Stimulated activated CD8-positive, alpha-beta memory T cell treated with anti-CD3 and anti-CD28 coated beads, Interleukin-15, amount 100 ng/mL, for 24 hours (primary cell): ENCODE data around the gene EPAS1.
"Not testable (repeated sequence)": the region's sequence is repeated elsewhere in the genome, so short reads cannot be mapped to it uniquely, and the experiment has no call there.

Experiments
- DNase-seq: peaks from one replicate; pipeline ENCODE4 v3.0.0-alpha.2; 2020; ENCODE audit warnings: low read depth

Gene EPAS1

DNA sequence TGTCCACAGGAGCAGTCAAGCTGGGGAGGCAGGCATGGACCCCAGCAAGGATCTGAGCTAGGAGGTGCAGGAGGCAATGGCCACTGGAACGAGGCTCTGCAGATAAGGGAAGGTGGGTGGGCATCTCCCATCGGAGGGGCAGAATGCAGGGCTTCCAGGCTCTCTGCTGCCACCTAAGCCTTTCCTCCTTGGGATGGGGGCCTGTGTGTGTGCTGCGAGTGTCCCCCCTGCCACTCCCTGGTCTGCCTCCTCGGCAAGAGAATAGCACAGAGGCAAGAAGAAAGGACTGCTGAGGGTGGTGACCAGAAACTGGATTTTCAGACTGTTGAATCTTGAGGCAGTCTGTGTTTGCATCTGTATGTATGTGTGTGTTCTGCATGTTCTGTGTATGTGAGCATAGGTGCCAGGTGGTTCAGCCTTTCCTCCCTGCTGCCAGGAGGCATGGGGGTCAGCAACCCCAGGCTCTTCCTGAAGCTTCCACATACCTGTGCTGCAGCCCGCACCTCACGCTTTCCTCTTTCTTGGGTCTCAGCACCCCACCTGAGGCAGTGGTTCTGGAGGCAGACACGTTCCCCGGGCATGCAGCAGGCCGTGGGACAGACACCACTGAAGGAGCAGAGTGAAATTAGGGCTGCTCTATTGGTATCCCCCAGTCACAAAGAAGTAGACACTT, 86.7 kb downstream of the EPAS1 start:
- no peak for DNase-seq

DNA sequence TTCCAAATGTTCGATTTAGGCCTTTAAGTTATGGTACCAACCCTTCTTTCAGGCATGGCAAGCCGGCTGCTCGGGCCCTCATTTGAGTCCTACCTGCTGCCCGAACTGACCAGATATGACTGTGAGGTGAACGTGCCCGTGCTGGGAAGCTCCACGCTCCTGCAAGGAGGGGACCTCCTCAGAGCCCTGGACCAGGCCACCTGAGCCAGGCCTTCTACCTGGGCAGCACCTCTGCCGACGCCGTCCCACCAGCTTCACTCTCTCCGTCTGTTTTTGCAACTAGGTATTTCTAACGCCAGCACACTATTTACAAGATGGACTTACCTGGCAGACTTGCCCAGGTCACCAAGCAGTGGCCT, 87.2 kb downstream of the EPAS1 start:
- DNase-seq, result no peak

DNA sequence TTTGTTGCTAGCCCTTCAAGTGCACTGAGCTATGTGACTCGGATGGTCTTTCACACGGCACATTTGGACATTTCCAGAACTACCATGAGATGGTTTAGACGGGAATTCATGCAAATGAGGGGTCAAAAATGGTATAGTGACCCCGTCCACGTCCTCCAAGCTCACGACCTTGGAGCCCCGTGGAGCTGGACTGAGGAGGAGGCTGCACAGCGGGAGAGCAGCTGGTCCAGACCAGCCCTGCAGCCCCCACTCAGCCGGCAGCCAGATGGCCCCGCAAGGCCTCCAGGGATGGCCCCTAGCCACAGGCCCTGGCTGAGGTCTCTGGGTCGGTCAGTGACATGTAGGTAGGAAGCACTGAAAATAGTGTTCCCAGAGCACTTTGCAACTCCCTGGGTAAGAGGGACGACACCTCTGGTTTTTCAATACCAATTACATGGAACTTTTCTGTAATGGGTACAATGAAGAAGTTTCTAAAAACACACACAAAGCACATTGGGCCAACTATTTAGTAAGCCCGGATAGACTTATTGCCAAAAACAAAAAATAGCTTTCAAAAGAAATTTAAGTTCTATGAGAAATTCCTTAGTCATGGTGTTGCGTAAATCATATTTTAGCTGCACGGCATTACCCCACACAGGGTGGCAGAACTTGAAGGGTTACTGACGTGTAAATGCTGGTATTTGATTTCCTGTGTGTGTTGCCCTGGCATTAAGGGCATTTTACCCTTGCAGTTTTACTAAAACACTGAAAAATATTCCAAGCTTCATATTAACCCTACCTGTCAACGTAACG, 88.8 kb downstream of the EPAS1 start:
- no peak for DNase-seq

GRCh38 chr2:46386763-46387162, 89.6 kb downstream of the EPAS1 start:
- no peak for DNase-seq

DNA sequence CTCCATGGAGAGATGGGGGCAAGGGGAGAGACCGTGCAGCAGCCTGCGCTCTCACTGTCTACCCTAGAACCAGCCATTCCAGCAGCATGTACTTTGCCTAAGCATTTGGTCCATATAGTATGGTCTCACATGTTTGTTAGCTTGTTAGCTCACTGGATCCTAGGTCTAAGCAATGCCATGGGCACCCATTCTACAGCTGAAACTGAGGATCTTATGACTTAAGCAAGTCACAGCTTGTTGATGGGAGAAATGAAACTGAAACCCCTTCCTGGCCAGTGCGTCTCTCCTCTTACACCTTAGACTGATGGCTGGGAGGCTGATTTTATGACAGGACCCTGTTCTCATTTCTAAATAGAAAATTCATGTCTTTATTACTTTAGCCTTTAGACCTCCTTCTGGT, 90.1 kb downstream of the EPAS1 start:
- no peak for DNase-seq

DNA sequence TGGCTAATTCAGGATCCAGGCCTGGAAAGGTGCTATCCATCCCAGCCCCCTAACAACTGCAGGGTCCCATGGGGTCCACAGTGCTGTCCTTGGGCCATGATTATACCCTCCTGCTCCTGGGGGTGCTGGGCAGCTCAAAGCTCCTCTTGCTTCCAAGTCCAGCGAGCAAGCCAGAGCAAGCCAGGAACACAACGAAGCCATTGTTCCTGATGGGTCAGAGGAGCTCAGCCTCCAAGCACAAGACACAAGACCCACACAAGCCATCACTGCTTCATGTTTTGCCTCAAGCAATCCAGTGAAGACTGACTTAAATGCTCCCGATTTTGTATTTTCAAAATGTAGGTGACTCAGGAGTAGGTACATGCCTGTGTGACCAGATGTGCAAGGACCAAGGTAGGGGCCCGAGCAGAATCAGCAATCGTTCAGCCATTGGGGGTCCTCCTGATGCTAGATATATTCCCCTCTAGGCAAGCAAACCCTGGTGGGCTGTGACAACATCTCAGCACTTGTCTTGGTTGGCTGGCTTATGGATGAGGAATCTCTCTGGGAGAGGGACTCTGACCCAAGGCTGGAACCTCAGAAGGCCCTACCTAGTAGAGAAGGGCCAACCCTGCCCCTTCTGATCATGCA, 90.8 kb downstream of the EPAS1 start:
- DNase-seq, result no peak

DNA sequence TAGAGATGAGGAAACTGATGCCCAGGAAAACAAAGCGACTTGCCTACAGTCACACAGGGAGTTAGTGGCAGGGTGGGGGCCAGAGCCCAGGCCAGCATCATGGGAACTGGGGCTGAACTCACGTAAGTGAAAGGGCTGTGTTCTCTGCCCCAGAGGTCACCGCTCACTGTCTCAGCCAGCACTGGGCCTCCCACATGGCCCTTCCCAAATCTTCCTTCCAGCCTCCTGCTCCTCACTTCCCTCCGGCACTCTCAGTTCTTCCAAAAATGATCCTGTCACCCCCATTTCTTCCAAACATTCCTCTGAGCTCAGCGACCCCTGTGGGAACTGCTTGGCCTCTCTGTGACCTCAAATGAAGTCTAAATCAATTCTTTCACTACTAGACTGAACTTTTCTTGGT, 91.7 kb downstream of the EPAS1 start:
- no peak for DNase-seq

DNA sequence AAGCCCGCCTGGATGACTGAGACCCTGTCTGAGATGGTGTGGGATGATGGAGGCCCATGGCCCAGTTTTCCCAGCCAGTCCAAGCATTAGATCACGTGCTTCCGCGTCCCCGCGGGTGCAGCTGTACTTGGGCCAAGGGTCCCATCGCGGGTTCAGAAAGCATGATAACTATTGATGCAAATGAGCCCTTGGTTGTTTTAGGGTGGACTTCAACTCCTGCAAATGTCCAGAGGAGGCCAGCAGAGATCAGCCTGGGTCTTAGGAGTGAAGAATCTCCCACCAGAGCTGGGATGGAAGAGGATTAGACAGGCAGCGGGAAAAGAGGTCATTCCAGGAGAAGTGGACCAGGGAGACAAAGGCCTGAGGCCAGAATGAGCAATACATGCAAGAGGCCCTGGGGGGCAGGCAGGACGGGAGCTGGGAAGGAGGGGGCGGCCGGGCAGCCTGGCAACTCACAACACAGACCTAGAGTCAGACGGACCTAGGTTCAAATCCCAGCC, 92.3 kb downstream of the EPAS1 start:
- no peak for DNase-seq

DNA sequence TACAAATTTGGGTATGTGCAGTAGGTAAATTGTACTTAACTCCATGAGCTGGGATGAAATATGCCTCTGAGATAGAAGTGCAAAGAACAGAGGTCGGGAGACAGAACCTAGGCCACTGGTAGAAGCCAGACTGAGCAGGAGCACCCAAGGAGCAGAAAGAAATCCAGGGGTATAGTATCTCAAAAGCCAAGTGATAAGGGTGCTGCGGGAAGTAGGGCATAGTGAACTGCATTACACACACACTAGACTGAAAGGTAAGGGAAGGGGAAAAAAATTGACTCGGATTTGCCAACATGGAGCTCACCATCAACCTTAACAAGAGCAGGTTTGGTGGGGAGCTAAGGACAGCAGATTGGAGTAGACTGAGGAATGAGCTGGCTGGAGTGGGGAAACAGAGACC, 92.8 kb downstream of the EPAS1 start:
- DNase-seq, result no peak

GRCh38 chr2:46390901-46391395, 93.7 kb downstream of the EPAS1 start:
- no peak for DNase-seq

GRCh38 chr2:46392561-46393346, 95.5 kb downstream of the EPAS1 start:
- DNase-seq, result no peak

- no peak for DNase-seq
Observed at GRCh38 chr2:46393347-46393820, 96.2 kb downstream of the EPAS1 start.

DNA sequence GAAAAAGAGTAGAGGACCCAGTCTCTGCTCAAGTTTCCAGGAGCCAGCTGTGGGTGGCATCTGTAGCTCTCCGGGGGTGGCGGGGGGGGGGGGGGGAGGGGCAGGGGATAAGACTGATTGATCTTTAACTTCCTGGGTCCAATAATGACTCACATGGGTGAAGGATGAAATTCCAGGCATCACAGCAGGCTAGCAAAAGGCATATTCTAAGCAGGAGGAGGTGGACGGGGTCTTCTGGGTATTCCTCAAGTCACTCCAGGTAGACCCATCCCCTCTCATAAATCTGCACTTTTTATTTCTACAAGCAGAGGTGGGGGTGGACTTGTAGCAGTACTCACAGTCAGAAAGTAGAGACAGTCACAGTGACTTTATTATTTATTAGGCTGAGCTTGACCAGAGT, 96.7 kb downstream of the EPAS1 start:
- DNase-seq, result no peak

- no peak for DNase-seq
Observed at GRCh38 chr2:46394649-46395510, 97.7 kb downstream of the EPAS1 start.

DNA sequence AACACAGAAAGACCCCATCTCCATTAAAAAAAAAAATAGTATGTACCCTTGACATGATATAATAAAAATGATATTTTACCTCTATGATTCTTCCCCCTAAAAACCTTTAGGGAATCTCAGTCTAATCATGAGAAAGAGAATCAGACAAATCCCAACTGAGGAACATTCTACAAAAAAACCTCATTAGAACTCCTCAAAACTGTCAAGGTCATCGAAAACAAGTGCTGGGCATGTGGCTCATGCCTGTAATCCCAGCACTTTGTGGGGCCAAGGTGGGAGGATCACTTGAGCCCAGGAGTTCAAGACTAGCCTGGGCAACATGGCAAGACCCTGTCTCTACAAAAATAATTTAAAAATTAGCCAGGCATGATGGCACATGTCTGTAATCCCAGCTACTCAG, 98.5 kb downstream of the EPAS1 start:
- not testable (repeated sequence) for DNase-seq

GRCh38 chr2:46400016-46400415, 102.8 kb downstream of the EPAS1 start:
- no peak for DNase-seq

- no peak for DNase-seq
Observed at GRCh38 chr2:46402874-46403273, 105.7 kb downstream of the EPAS1 start.

DNA sequence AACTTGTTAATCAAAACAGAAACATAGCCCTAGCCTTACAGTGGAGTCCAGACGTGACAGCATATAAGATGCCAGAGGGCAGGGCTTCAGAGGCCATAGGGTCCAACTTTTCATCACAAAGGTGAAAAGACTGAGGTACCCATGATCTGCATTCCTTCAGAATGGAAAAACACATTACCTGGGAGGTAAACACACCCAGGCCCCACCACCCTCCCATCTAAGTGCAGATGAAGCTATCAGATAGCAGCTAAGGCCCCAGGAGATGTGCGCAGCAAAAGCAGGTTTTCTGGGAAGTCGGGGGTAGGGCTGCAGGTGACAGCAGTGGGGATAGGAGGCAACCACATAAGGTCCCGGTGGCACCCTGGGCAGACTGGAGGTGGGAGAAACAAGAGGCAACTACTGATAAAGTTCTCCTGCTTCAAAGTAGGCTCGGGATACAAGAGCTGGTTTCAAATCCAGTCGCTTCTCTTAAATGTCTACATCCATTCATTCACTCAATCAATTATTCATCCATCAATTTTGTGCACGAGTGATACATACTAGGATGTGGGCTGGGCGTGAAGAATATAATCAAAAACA, 107.1 kb downstream of the EPAS1 start:
- DNase-seq, result no peak

GRCh38 chr2:46407852-46408455, 110.7 kb downstream of the EPAS1 start:
- no peak for DNase-seq

DNA sequence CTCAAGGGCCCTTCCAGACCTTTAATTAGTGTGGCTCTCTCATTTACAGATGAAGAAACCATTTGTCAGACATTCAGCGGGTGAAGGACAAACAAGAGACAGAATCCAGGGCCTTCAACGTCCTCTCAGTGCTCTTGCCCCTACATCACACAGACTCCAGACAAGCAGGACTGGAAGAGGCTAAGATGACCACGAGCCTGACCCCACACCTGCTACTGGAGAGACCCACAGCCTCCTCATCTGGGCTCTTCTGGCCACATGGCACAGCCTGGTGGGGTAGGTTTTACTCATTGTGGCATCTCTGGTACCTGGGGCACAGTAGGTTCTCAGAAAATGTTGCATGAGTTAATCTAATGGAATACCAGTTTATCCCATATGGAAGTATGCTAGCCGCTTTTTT, 112.5 kb downstream of the EPAS1 start:
- DNase-seq, result no peak
